Dermis blood vessel endothelial cell (primary cell): ENCODE data around the gene FAM20C. TPM values are rescaled to one million over a fixed set of nuclear protein-coding genes. Genes with fewer than 3 reads are reported as not detected.
"Not testable (repeated sequence)": the region's sequence is repeated elsewhere in the genome, so short reads cannot be mapped to it uniquely, and the experiment has no call there.

Experiments
- DNase-seq: peaks from one replicate; pipeline ENCODE4 v3.0.0; 2010
- total RNA-seq: library from RNA; depleted of rRNA; stranded (reverse); fragments of >200 nt; gene quantifications from 2 replicates; pipeline ENCODE4 v1.2.3, GENCODE V29; 2014

FAM20C gene
- total RNA-seq, 1 donor from 2014 or later = 4.6 TPM

GRCh38 chr7:296373-296945 is 104.1 kb downstream of the FAM20C start:
- DNase-seq = no peak

- not testable (repeated sequence) for DNase-seq
Observed at GRCh38 chr7:297141-297540, 104.8 kb downstream of the FAM20C start.

- no peak for DNase-seq
Observed at GRCh38 chr7:297611-298374, 105.4 kb downstream of the FAM20C start.

GRCh38 chr7:298375-298702 is 106.0 kb downstream of the FAM20C start:
- DNase-seq = no peak

- no peak for DNase-seq
Observed at GRCh38 chr7:298743-299142, 106.4 kb downstream of the FAM20C start.

GRCh38 chr7:299169-299568 is 106.8 kb downstream of the FAM20C start:
- DNase-seq = no peak

GRCh38 chr7:299628-300027 is 107.3 kb downstream of the FAM20C start:
- DNase-seq = no peak

- no peak for DNase-seq
Observed at GRCh38 chr7:300048-300447, 107.7 kb downstream of the FAM20C start.

GRCh38 chr7:300546-301290 is 108.3 kb downstream of the FAM20C start:
- no peak for DNase-seq

- no peak for DNase-seq
Observed at GRCh38 chr7:301291-302053, 109.1 kb downstream of the FAM20C start.

GRCh38 chr7:302054-302992 is 110.0 kb downstream of the FAM20C start:
- DNase-seq = no peak

GRCh38 chr7:303425-303824 is 111.1 kb downstream of the FAM20C start:
- DNase-seq = no peak

GRCh38 chr7:303884-304573 is 111.7 kb downstream of the FAM20C start:
- no peak for DNase-seq

GRCh38 chr7:304574-305409 is 112.4 kb downstream of the FAM20C start:
- DNase-seq = no peak

GRCh38 chr7:305410-306151 is 113.2 kb downstream of the FAM20C start:
- no peak for DNase-seq

GRCh38 chr7:307970-308369 is 115.6 kb downstream of the FAM20C start:
- DNase-seq = no peak

GRCh38 chr7:309586-310228 is 117.3 kb downstream of the FAM20C start:
- no peak for DNase-seq
